ENCODE measurements around the gene ARHGEF10L. TPM values are rescaled to one million over a fixed set of nuclear protein-coding genes. Genes with fewer than 3 reads are reported as not detected.

Gene ARHGEF10L
- polyA plus RNA-seq, 2 donors = 39.1 to 64.4 TPM

- WGBS, 2 donors = 60 to 61% methylated on average over 24 to 26 of the region's 26 CpGs
- Histone ChIP-seq H3K27me3 (ENCODE audit: control insufficient read depth in 1 of 2, insufficient read depth in 2 of 2, low read length in 2 of 2) (no peaks in the 10 kb centered on the region), H3K4me1 (ENCODE audit: control insufficient read depth in 2 of 2, insufficient read depth in 2 of 2, low read length in 1 of 2) (peaks cover 0 to 5% of the 10 kb centered on the region in 2 donors), H3K4me3 (ENCODE audit: low read depth in 1 of 2, low read length in 2 of 2) (no peak overlapping the region), H3K9me3 (ENCODE audit: control insufficient read depth in 2 of 2, insufficient read depth in 1 of 2, low read depth in 1 of 2, low read length in 1 of 2) (no peaks in the 10 kb centered on the region), H3K36me3 (ENCODE audit: control insufficient read depth in 2 of 2, insufficient read depth in 2 of 2, low read length in 1 of 2) (peaks cover 6 to 39% of the 10 kb centered on the region in 2 donors), H3K27ac (ENCODE audit: low read depth in 2 of 2, low read length in 1 of 2) (no peak overlapping the region)
These were observed 63.8 kb downstream of the ARHGEF10L start for GRCh38 chr1:17603091-17603841.

DNA sequence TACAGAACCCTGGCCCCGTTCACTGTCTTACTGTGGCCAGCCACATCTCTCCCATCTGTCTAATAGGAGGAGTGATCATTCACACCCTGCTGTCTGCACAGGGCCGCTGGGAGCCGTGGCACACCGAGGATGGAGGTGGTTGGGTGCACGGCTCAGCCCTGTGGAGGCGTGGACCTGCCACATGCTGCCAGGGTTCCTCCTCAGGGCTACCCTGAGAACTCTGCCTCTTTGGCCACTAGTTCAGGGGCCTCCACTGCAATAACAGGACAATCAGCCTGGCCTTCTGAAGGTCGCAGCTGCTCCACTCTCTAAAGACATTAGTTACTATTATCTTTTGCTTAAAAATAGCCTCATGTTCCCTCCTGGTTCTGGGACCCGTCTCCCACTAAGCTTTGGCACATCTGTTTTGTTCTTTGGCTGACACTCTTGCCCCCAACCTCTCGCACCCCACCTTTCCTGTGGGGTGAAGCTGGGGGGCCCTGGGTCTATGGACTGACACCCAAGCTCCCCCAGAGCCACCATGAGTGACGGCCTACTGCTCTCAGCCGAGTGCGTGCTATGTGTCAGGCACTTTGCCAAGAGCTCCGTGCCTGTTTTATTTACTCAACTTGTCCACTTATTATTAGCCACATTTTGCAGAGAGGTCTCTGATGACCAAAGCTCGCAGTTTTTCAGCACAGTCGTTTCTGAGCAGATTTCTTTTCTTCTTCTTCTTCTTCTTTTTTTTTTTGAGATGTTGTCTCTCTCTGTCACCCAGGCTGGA, 66.3 kb downstream of the ARHGEF10L start:
- Histone ChIP-seq H3K36me3 (ENCODE audit: control insufficient read depth in 2 of 2, insufficient read depth in 2 of 2, low read length in 1 of 2) (peaks cover 9 to 45% of the 10 kb centered on the region in 2 donors), H3K4me1 (ENCODE audit: control insufficient read depth in 2 of 2, insufficient read depth in 2 of 2, low read length in 1 of 2) (no peaks in the 10 kb centered on the region), H3K27ac (ENCODE audit: low read depth in 2 of 2, low read length in 1 of 2) (peak overlapping the region; percentile 25 to 58), H3K4me3 (ENCODE audit: low read depth in 1 of 2, low read length in 2 of 2) (no peak overlapping the region), H3K9me3 (ENCODE audit: control insufficient read depth in 2 of 2, insufficient read depth in 1 of 2, low read depth in 1 of 2, low read length in 1 of 2) (no peaks in the 10 kb centered on the region), H3K27me3 (ENCODE audit: control insufficient read depth in 1 of 2, insufficient read depth in 2 of 2, low read length in 2 of 2) (no peaks in the 10 kb centered on the region)
- 48 to 63% methylated on average over 15 of the region's 15 CpGs for WGBS, 2 donors

DNA sequence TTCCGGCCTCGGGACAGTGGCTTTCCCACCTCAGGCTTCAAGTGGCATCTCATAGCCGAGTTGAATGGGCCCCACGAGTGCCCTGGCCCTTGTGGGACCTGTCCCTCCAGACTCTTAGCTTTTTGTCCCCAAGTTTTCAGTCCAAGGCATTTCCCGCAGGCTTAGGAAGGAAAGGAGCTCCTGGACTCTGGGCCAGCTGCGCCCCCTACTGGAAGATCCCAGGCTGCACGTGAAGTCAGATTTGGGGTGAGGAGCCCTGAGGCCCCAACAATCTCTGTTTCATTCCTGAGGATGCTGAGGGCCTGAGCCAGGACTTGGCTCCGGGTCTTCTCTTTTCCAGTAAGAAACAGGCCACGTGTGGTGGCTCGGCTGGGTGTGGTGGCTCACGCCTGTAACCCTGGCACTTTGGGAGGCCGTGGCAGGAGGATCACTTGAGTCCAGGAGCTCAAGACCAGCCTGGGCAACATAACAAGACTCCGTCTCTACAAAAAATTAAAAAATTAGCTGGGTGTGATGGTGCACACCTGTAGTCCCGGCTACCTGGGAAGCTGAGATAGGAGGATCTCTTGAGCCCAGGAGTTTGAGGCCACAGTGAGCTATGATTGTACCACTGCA, 67.4 kb downstream of the ARHGEF10L start:
- 53 to 54% methylated on average over 14 of the region's 14 CpGs for WGBS, 2 donors
- peak overlapping the region; percentile 35 to 58 for H3K27ac ChIP-seq (ENCODE audit: low read depth in 2 of 2, low read length in 1 of 2)

GRCh38 chr1:17607644-17608581, 68.4 kb downstream of the ARHGEF10L start:
- Histone ChIP-seq H3K36me3 (ENCODE audit: control insufficient read depth in 2 of 2, insufficient read depth in 2 of 2, low read length in 1 of 2) (peaks cover 9 to 43% of the 10 kb centered on the region in 2 donors), H3K9me3 (ENCODE audit: control insufficient read depth in 2 of 2, insufficient read depth in 1 of 2, low read depth in 1 of 2, low read length in 1 of 2) (no peaks in the 10 kb centered on the region), H3K4me1 (ENCODE audit: control insufficient read depth in 2 of 2, insufficient read depth in 2 of 2, low read length in 1 of 2) (no peaks in the 10 kb centered on the region), H3K27me3 (ENCODE audit: control insufficient read depth in 1 of 2, insufficient read depth in 2 of 2, low read length in 2 of 2) (no peaks in the 10 kb centered on the region), H3K27ac (ENCODE audit: low read depth in 2 of 2, low read length in 1 of 2) (no peak overlapping the region), H3K4me3 (ENCODE audit: low read depth in 1 of 2, low read length in 2 of 2) (no peak overlapping the region)
- 89 to 90% methylated on average over 33 to 34 of the region's 34 CpGs for WGBS, 2 donors

More for the DNA sequence above, 67.4 kb downstream of the ARHGEF10L start:
- H3K4me3 ChIP-seq (ENCODE audit: low read depth in 1 of 2, low read length in 2 of 2) = no peak overlapping the region
- no peaks in the 10 kb centered on the region for H3K4me1 ChIP-seq (ENCODE audit: control insufficient read depth in 2 of 2, insufficient read depth in 2 of 2, low read length in 1 of 2)
- no peaks in the 10 kb centered on the region for H3K9me3 ChIP-seq (ENCODE audit: control insufficient read depth in 2 of 2, insufficient read depth in 1 of 2, low read depth in 1 of 2, low read length in 1 of 2)
- no peaks in the 10 kb centered on the region for H3K27me3 ChIP-seq (ENCODE audit: control insufficient read depth in 1 of 2, insufficient read depth in 2 of 2, low read length in 2 of 2)
- H3K36me3 ChIP-seq (ENCODE audit: control insufficient read depth in 2 of 2, insufficient read depth in 2 of 2, low read length in 1 of 2) = peaks cover 9 to 43% of the 10 kb centered on the region in 2 donors

GRCh38 chr1:17609529-17609928, 70.0 kb downstream of the ARHGEF10L start:
- WGBS, 2 donors = 76 to 83% methylated on average over 5 of the region's 5 CpGs
- Histone ChIP-seq H3K36me3 (ENCODE audit: control insufficient read depth in 2 of 2, insufficient read depth in 2 of 2, low read length in 1 of 2) (peaks cover 5 to 37% of the 10 kb centered on the region in 2 donors), H3K27me3 (ENCODE audit: control insufficient read depth in 1 of 2, insufficient read depth in 2 of 2, low read length in 2 of 2) (no peaks in the 10 kb centered on the region), H3K9me3 (ENCODE audit: control insufficient read depth in 2 of 2, insufficient read depth in 1 of 2, low read depth in 1 of 2, low read length in 1 of 2) (no peaks in the 10 kb centered on the region), H3K4me3 (ENCODE audit: low read depth in 1 of 2, low read length in 2 of 2) (no peak overlapping the region), H3K27ac (ENCODE audit: low read depth in 2 of 2, low read length in 1 of 2) (peak overlapping the region in 1 of 2 donors; percentile 22), H3K4me1 (ENCODE audit: control insufficient read depth in 2 of 2, insufficient read depth in 2 of 2, low read length in 1 of 2) (no peaks in the 10 kb centered on the region)

- Histone ChIP-seq H3K36me3 (ENCODE audit: control insufficient read depth in 2 of 2, insufficient read depth in 2 of 2, low read length in 1 of 2) (peaks cover 5 to 31% of the 10 kb centered on the region in 2 donors), H3K9me3 (ENCODE audit: control insufficient read depth in 2 of 2, insufficient read depth in 1 of 2, low read depth in 1 of 2, low read length in 1 of 2) (no peaks in the 10 kb centered on the region), H3K4me3 (ENCODE audit: low read depth in 1 of 2, low read length in 2 of 2) (no peak overlapping the region), H3K27ac (ENCODE audit: low read depth in 2 of 2, low read length in 1 of 2) (peak overlapping the region in 1 of 2 donors; percentile 22), H3K4me1 (ENCODE audit: control insufficient read depth in 2 of 2, insufficient read depth in 2 of 2, low read length in 1 of 2) (no peaks in the 10 kb centered on the region), H3K27me3 (ENCODE audit: control insufficient read depth in 1 of 2, insufficient read depth in 2 of 2, low read length in 2 of 2) (no peaks in the 10 kb centered on the region)
- WGBS, 2 donors = 79 to 85% methylated on average over 5 of the region's 5 CpGs
These were observed 70.6 kb downstream of the ARHGEF10L start for GRCh38 chr1:17610085-17610484.

DNA sequence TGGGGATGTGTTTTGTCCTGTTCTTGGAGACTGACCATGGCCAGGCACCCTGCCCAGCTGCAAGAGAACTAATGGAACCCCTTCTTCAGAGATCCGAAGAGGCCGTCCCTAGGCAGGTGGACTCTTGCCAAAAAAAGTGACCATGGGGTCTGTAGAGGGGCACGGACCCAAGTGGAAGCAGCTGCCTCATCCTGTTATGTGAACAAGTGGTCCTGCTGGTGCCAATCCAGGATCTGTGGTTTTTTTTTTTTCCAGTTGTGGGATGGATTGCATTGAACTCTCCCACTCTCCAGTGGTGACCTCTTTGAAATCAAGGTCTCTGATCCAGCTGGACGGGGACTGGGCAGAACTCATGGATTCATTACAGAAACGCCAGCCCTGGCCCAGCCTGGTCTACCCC, 71.2 kb downstream of the ARHGEF10L start:
- no peaks in the 10 kb centered on the region for H3K9me3 ChIP-seq (ENCODE audit: control insufficient read depth in 2 of 2, insufficient read depth in 1 of 2, low read depth in 1 of 2, low read length in 1 of 2)
- no peaks in the 10 kb centered on the region for H3K27me3 ChIP-seq (ENCODE audit: control insufficient read depth in 1 of 2, insufficient read depth in 2 of 2, low read length in 2 of 2)
- WGBS, 2 donors = 75 to 82% methylated on average over 5 of the region's 5 CpGs
- no peak overlapping the region for H3K27ac ChIP-seq (ENCODE audit: low read depth in 2 of 2, low read length in 1 of 2)
- H3K36me3 ChIP-seq (ENCODE audit: control insufficient read depth in 2 of 2, insufficient read depth in 2 of 2, low read length in 1 of 2) = peaks cover 5 to 35% of the 10 kb centered on the region in 2 donors
- H3K4me3 ChIP-seq (ENCODE audit: low read depth in 1 of 2, low read length in 2 of 2) = no peak overlapping the region
- no peaks in the 10 kb centered on the region for H3K4me1 ChIP-seq (ENCODE audit: control insufficient read depth in 2 of 2, insufficient read depth in 2 of 2, low read length in 1 of 2)

GRCh38 chr1:17611991-17612390, 72.5 kb downstream of the ARHGEF10L start:
- Histone ChIP-seq H3K27ac (ENCODE audit: low read depth in 2 of 2, low read length in 1 of 2) (no peak overlapping the region), H3K36me3 (ENCODE audit: control insufficient read depth in 2 of 2, insufficient read depth in 2 of 2, low read length in 1 of 2) (peaks cover 10 to 41% of the 10 kb centered on the region in 2 donors), H3K27me3 (ENCODE audit: control insufficient read depth in 1 of 2, insufficient read depth in 2 of 2, low read length in 2 of 2) (no peaks in the 10 kb centered on the region), H3K9me3 (ENCODE audit: control insufficient read depth in 2 of 2, insufficient read depth in 1 of 2, low read depth in 1 of 2, low read length in 1 of 2) (no peaks in the 10 kb centered on the region), H3K4me3 (ENCODE audit: low read depth in 1 of 2, low read length in 2 of 2) (no peak overlapping the region), H3K4me1 (ENCODE audit: control insufficient read depth in 2 of 2, insufficient read depth in 2 of 2, low read length in 1 of 2) (no peaks in the 10 kb centered on the region)
- 54 to 71% methylated on average over 1 of the region's 1 CpG for WGBS, 2 donors

GRCh38 chr1:17612831-17613230, 73.3 kb downstream of the ARHGEF10L start:
- no peaks in the 10 kb centered on the region for H3K4me1 ChIP-seq (ENCODE audit: control insufficient read depth in 2 of 2, insufficient read depth in 2 of 2, low read length in 1 of 2)
- peaks cover 10 to 33% of the 10 kb centered on the region in 2 donors for H3K36me3 ChIP-seq (ENCODE audit: control insufficient read depth in 2 of 2, insufficient read depth in 2 of 2, low read length in 1 of 2)
- no peaks in the 10 kb centered on the region for H3K9me3 ChIP-seq (ENCODE audit: control insufficient read depth in 2 of 2, insufficient read depth in 1 of 2, low read depth in 1 of 2, low read length in 1 of 2)
- no peak overlapping the region for H3K4me3 ChIP-seq (ENCODE audit: low read depth in 1 of 2, low read length in 2 of 2)
- H3K27ac ChIP-seq (ENCODE audit: low read depth in 2 of 2, low read length in 1 of 2) = no peak overlapping the region
- H3K27me3 ChIP-seq (ENCODE audit: control insufficient read depth in 1 of 2, insufficient read depth in 2 of 2, low read length in 2 of 2) = no peaks in the 10 kb centered on the region
- 89 to 90% methylated on average over 10 of the region's 10 CpGs for WGBS, 2 donors

Measured in esophagus (tissue), 2 donors.